Measurements from ENCODE around the gene TOMT.

GRCh38 chr11:72157131-72157530, 51.4 kb downstream of the TOMT start:
- no peak for TF ChIP-seq EZH2phosphoT487 (IDR thresholded peaks at IDR 0.05; ENCODE audit: insufficient read depth, low read depth)
- no peak for TF ChIP-seq EZH2 (IDR thresholded peaks at IDR 0.05; ENCODE audit: insufficient read depth, poor library complexity, severe bottlenecking)

Measured in GM23248 (cell line).